ENCODE measurements around the gene EXOC3L1. TPM values are rescaled to one million over a fixed set of nuclear protein-coding genes. Genes with fewer than 3 reads are reported as not detected.

EXOC3L1 gene
- polyA plus RNA-seq, 2 of the 4 experiments (the other 2 are of a cell fraction) = 0.06 TPM; not detected in 1

DNA sequence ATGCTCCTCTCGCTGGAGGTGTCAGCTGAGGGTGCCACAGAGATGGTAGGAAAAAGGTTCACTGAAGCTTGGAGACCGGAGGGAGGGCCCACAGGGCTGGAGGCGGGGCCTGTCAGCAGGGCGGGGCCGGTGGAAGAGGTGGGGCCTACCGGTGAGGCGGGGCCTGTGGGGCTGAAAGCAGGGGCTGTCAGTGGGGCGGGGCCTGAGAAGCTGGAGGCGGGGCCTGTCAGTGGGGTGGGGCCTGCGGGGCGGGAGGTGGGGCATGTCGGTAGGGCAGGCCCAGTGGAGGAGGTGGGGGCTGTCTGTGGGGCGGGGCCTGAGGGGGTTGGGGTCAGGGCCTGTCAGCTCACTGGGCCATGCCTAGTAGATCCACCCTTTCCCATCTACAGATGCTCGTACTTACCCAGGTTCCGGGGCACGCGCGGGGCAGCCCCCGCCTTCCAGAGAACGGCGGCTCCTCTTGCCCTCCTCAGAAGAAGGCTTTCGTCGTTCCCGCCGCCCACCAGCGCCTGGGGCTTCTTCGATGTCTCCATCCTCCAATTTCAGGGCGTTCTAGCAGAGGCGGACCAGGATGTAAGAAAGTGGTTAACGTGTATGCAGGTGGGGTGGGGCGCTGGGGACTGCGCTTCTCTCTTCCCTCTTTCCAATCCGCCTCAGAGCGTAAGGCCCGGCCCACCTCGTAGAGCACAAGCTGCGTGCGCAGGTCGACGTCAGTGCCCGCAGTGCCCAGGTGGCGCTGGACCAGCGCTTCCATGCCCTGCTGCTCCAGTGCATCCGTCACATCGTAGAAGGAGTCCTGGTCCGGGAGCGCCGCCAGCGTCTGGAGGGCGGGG, 46.8 kb upstream of the EXOC3L1 start:
- CTCF ChIA-PET = interaction anchor here (0.6 to 14.1 kb wide), 3 partner anchors 9 to 191 kb away, joined by 3 to 138 read pairs (median 5); partner anchors contain the start of genes FHOD1, SLC9A5 and TMEM208
- H3K4me3 ChIP-seq = no peak overlapping the region
- H3K9me3 ChIP-seq = no peaks in the 10 kb centered on the region
- H3K27ac ChIP-seq = no peak overlapping the region; a peak in 1 of 6 replicates
- POLR2A ChIA-PET = interaction anchor here (0.5 to 3.1 kb wide), 4 partner anchors 9 to 33 kb away, joined by 3 to 20 read pairs (median 4); partner anchors contain the start of genes FHOD1 and TMEM208
- FAIRE-seq = no peak
- DNase-seq (ENCODE audit: low read depth in 1 of 2, low spot score in 1 of 2) = peak; percentile 75 to 86
- WGBS (ENCODE audit: missing lambda C conversion rate) = 84% methylated on average over 41 of the region's 50 CpGs
- peaks cover 21% of the 10 kb centered on the region for H3K4me1 ChIP-seq
- peak; percentile 37 to 77 for ATAC-seq
- TF ChIP-seq ESRRA (IDR thresholded peaks at IDR 0.05; ENCODE audit: borderline replicate concordance, low read length) (no peak), MAZ (IDR thresholded peaks at IDR 0.05; ENCODE audit: borderline replicate concordance, low read depth, low read length) (peak; percentile 45; the same call in 1 of the 2 replicates), HDAC2 (IDR thresholded peaks at IDR 0.05) (no peak)
- H3K4me2 ChIP-seq = no peak overlapping the region

DNA sequence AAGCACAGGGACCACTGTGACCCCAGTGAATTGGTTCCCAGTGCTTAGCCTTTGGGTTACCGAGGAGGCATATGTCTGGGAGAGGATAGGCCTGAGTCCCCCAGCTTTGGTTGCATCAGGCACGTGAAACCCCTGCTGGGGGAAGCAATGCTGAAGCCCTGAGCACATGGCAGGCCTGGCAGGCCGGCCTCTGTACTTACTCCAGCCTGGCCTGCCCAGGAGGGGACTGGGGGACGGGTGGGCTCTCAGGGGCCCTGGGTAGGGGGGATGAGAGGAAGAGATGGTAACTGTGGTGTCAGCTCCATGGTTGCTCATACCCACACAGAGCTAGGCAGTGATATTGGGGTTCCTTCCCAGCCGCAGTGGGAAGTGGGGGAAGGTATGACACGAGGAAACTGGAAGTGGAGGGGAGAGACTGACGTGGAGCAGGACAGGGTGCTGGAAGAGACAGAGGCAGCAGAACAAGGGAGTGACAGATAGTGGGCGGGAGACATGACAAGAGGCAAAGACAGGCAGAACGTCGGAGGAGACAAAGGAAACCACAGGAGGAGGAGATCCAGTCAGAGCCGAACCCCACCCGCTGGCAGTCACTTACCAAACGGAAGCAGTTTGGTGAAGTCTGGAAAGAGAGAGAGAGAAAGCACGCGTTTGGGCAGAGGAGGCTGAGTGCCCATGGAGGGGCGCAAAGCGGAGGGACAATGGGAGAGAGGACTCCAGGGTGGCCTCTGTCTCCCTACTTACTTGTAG, 46.1 kb upstream of the EXOC3L1 start:
- ChIA-PET POLR2A (interaction anchor here (0.5 to 3.1 kb wide), 4 partner anchors 8 to 32 kb away, joined by 3 to 20 read pairs (median 3); partner anchors contain the start of genes FHOD1 and TMEM208), CTCF (interaction anchor here (0.6 to 14.1 kb wide), 3 partner anchors 9 to 192 kb away, joined by 3 to 138 read pairs (median 5); partner anchors contain the start of genes FHOD1, SLC9A5 and TMEM208)
- DNase-seq (ENCODE audit: low read depth in 1 of 2, low spot score in 1 of 2) (no peak), ATAC-seq (no peak; a peak in 1 of 6 replicates), FAIRE-seq (no peak)
- no peaks in the 10 kb centered on the region for H3K9me3 ChIP-seq
- H3K27ac ChIP-seq = no peak overlapping the region; a peak in 1 of 6 replicates
- TF ChIP-seq HOXB13 (CRISPR knock-in tag; IDR thresholded peaks at IDR 0.05; ENCODE audit: low read depth) (no peak), FOSL2 (IDR thresholded peaks at IDR 0.05) (no peak), FOSL2 (CRISPR knock-in tag; IDR thresholded peaks at IDR 0.05) (no peak), HDAC2 (IDR thresholded peaks at IDR 0.05) (no peak), MAFK (IDR thresholded peaks at IDR 0.05; ENCODE audit: partially characterized antibody) (no peak)
- TF ChIP-seq, protein P1, sequence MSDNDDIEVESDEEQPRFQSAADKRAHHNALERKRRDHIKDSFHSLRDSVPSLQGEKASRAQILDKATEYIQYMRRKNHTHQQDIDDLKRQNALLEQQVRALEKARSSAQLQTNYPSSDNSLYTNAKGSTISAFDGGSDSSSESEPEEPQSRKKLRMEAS (IDR thresholded peaks at IDR 0.05) = no peak
- 87% methylated on average over 15 of the region's 17 CpGs for WGBS (ENCODE audit: missing lambda C conversion rate)
- peaks cover 13% of the 10 kb centered on the region for H3K4me1 ChIP-seq
- H3K4me3 ChIP-seq = no peak overlapping the region
- H3K4me2 ChIP-seq = no peak overlapping the region

DNA sequence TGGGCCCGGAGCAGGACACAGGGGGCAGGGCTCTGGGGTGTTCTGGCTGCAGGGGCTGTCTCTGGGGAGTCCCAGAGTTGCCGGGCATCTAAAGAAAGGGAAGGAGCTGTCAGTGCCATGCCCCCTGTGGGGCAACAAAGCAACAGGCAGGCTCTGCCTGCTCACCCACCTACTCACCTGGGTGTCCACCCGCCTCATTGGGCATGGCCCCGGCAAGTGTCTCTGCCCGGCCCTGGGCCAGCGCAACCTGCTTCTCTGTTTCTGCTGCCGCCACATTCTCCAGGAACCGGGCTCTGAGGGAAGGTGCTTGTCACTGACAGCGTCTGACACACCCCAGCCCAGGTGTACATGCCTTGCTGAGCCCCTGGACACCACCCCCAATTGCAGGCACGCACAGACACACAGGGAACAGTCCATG, 44.3 kb upstream of the EXOC3L1 start:
- ATAC-seq (0 out of 6 replicates have a peak, but pooled peaks of 1 of the 2 experiments have one; percentile 1), DNase-seq (ENCODE audit: low read depth in 1 of 2, low spot score in 1 of 2) (no peak), FAIRE-seq (no peak)
- Histone ChIP-seq H3K4me3 (no peak overlapping the region), H3K4me2 (no peak overlapping the region), H3K4me1 (no peaks in the 10 kb centered on the region), H3K27ac (no peak overlapping the region), H3K9me3 (no peaks in the 10 kb centered on the region)
- ChIA-PET CTCF (interaction anchor here (14.1 kb wide), 1 partner anchor 11 kb away, joined by 138 read pairs; the partner anchor contains the start of genes FHOD1 and SLC9A5), POLR2A (no interaction called here)
- WGBS (ENCODE audit: missing lambda C conversion rate) = 94% methylated on average over 8 of the region's 10 CpGs
- TF ChIP-seq KDM5A (IDR thresholded peaks at IDR 0.05) (no peak), FOSL2 (IDR thresholded peaks at IDR 0.05) (no peak), FOSL2 (CRISPR knock-in tag; IDR thresholded peaks at IDR 0.05) (no peak), RNF2 (IDR thresholded peaks at IDR 0.05; ENCODE audit: borderline replicate concordance, low read depth) (no peak), POLR2A (IDR thresholded peaks at IDR 0.05; ENCODE audit: low read length) (no peak), FOXS1 (CRISPR knock-in tag; IDR thresholded peaks at IDR 0.05) (no peak), RCOR1 (IDR thresholded peaks at IDR 0.05; ENCODE audit: low read depth, low read length) (no peak)
- TF ChIP-seq, protein P2, sequence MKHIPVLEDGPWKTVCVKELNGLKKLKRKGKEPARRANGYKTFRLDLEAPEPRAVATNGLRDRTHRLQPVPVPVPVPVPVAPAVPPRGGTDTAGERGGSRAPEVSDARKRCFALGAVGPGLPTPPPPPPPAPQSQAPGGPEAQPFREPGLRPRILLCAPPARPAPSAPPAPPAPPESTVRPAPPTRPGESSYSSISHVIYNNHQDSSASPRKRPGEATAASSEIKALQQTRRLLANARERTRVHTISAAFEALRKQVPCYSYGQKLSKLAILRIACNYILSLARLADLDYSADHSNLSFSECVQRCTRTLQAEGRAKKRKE (CRISPR knock-in tag; IDR thresholded peaks at IDR 0.05; ENCODE audit: low read depth) = no peak

DNA sequence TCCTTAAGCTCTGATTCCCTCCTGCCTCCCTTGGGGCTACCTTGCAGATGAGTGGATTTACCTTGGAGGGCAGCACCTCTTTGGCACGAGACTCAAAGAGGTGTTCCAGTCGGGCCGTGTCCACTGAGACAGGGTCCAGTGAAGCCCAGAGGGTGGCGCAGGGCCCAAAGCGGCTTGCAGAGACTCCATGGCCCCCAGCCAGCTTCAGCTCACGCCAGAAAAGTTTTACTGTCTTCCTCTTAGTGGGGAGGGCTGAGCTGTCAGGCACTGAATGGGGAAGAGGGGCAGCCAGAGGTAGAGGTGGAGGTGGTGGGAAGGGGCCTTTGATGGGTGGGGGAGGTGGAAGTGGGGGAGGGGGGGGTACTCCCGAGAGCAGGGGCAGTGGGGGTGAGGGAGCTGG, 43.7 kb upstream of the EXOC3L1 start:
- DNase-seq (ENCODE audit: low read depth in 1 of 2, low spot score in 1 of 2) (no peak), ATAC-seq (no peak), FAIRE-seq (no peak)
- H3K4me2 ChIP-seq = no peak overlapping the region
- H3K4me1 ChIP-seq = no peaks in the 10 kb centered on the region
- no peak overlapping the region for H3K4me3 ChIP-seq
- no peaks in the 10 kb centered on the region for H3K9me3 ChIP-seq
- ChIA-PET POLR2A (no interaction called here), CTCF (interaction anchor here (2.9 to 14.1 kb wide), 2 partner anchors 12 to 44 kb away, joined by 8 to 138 read pairs; partner anchors contain the start of genes FHOD1 and SLC9A5)
- 84% methylated on average over 6 of the region's 7 CpGs for WGBS (ENCODE audit: missing lambda C conversion rate)
- no peak overlapping the region for H3K27ac ChIP-seq
- no peak for TF ChIP-seq EHMT2 (IDR thresholded peaks at IDR 0.05; ENCODE audit: low read depth)
- TF ChIP-seq KDM1A (IDR thresholded peaks at IDR 0.05; ENCODE audit: low read depth) = no peak
- TF ChIP-seq, protein P2 (CRISPR knock-in tag; IDR thresholded peaks at IDR 0.05; ENCODE audit: low read depth) = no peak
- TF ChIP-seq JUNB (IDR thresholded peaks at IDR 0.05) = no peak
- TF ChIP-seq JUN (IDR thresholded peaks at IDR 0.05) = no peak
- TF ChIP-seq, protein P3, sequence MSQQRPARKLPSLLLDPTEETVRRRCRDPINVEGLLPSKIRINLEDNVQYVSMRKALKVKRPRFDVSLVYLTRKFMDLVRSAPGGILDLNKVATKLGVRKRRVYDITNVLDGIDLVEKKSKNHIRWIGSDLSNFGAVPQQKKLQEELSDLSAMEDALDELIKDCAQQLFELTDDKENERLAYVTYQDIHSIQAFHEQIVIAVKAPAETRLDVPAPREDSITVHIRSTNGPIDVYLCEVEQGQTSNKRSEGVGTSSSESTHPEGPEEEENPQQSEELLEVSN (IDR thresholded peaks at IDR 0.05; ENCODE audit: borderline replicate concordance, low read depth) = no peak
- no peak for TF ChIP-seq HOXA7 (CRISPR knock-in tag; IDR thresholded peaks at IDR 0.05)
- TF ChIP-seq, protein P4, sequence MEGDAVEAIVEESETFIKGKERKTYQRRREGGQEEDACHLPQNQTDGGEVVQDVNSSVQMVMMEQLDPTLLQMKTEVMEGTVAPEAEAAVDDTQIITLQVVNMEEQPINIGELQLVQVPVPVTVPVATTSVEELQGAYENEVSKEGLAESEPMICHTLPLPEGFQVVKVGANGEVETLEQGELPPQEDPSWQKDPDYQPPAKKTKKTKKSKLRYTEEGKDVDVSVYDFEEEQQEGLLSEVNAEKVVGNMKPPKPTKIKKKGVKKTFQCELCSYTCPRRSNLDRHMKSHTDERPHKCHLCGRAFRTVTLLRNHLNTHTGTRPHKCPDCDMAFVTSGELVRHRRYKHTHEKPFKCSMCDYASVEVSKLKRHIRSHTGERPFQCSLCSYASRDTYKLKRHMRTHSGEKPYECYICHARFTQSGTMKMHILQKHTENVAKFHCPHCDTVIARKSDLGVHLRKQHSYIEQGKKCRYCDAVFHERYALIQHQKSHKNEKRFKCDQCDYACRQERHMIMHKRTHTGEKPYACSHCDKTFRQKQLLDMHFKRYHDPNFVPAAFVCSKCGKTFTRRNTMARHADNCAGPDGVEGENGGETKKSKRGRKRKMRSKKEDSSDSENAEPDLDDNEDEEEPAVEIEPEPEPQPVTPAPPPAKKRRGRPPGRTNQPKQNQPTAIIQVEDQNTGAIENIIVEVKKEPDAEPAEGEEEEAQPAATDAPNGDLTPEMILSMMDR (IDR thresholded peaks at IDR 0.05) = no peak
- no peak for TF ChIP-seq CEBPB (IDR thresholded peaks at IDR 0.05)
- TF ChIP-seq TFCP2L1 (CRISPR knock-in tag; IDR thresholded peaks at IDR 0.05) = no peak

Measured in A549 (cell line).